ENCODE measurements around the gene CAMTA1.

GRCh38 chr1:7535016-7535415 lies 749.8 kb downstream of the CAMTA1 start:
- TF ChIP-seq POLR2AphosphoS5 (IDR thresholded peaks at IDR 0.05; ENCODE audit: low read depth, low read length) (no peak), USF2 (IDR thresholded peaks at IDR 0.05; ENCODE audit: borderline replicate concordance, low read depth, low read length) (no peak), NFIC (IDR thresholded peaks at IDR 0.05; ENCODE audit: borderline replicate concordance) (no peak), YY1 (IDR thresholded peaks at IDR 0.05; ENCODE audit: low read depth) (no peak), SMC3 (IDR thresholded peaks at IDR 0.05; ENCODE audit: low read depth, low read length) (no peak), REST (IDR thresholded peaks at IDR 0.05; ENCODE audit: low read depth, low read length) (no peak), RFX5 (IDR thresholded peaks at IDR 0.05; ENCODE audit: low read length) (no peak), ZBTB33 (IDR thresholded peaks at IDR 0.05; ENCODE audit: borderline replicate concordance, low read depth) (no peak)
- TF ChIP-seq, protein P1, sequence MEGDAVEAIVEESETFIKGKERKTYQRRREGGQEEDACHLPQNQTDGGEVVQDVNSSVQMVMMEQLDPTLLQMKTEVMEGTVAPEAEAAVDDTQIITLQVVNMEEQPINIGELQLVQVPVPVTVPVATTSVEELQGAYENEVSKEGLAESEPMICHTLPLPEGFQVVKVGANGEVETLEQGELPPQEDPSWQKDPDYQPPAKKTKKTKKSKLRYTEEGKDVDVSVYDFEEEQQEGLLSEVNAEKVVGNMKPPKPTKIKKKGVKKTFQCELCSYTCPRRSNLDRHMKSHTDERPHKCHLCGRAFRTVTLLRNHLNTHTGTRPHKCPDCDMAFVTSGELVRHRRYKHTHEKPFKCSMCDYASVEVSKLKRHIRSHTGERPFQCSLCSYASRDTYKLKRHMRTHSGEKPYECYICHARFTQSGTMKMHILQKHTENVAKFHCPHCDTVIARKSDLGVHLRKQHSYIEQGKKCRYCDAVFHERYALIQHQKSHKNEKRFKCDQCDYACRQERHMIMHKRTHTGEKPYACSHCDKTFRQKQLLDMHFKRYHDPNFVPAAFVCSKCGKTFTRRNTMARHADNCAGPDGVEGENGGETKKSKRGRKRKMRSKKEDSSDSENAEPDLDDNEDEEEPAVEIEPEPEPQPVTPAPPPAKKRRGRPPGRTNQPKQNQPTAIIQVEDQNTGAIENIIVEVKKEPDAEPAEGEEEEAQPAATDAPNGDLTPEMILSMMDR (IDR thresholded peaks at IDR 0.05): no peak
